Measurements from ENCODE around the gene ATP6V1F. TPM values are rescaled to one million over a fixed set of nuclear protein-coding genes. Genes with fewer than 3 reads are reported as not detected.

Gene ATP6V1F
- polyA plus RNA-seq, 1 donor (not counting 4 experiments of a cell fraction or from before 2014, with no cell fraction given) = 263 TPM

DNA sequence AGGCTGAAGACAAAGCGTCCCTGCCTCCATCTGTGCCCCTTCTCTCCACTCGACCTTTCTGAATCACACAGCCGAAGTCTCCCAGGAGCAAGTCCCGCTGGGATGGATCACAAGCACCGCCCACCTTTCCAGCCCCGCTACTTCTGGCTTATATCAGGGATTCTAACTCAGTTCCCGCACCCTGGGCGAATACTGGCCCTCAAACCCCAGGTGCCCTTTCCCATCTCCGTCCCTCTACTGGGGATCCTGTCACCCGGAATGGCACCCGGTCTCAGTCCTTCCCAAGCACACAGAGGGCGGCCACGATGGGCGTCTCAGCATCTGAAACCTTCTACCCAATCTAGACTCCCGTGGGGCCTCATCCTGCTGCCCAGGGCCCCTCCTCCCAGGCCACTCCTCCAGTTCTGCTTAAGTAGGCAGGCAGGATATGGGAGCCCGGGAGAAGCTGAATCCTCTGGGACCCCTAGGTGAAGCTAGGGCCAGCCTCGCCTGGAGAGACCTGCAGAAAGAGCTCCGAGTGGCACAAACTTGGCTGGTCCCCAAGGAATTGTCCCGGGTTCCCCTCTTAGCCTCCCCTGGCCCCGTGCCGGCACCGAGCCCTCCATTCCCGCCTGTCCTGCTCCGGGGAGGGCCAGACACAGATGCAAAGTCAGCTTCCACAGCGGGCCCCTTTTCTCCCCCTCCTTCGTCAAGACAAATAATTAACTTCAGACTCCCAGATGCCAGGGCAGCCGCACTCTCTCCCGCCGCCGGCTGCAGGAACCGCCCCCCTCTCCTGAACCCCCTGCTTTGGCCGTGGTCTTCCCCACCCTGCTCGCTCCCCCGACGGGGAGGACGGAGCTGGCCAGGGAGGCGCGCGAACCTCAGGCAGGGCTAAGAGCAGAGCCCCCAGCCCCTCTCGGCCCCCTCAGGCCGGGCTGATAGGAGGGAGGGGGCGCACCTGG, 47.2 kb downstream of the ATP6V1F start:
- Histone ChIP-seq H3K27me3 (ENCODE audit: control insufficient read depth, extremely low read depth, insufficient read depth, low read length) (peaks cover 52% of the 10 kb centered on the region), H3K4me1 (ENCODE audit: control insufficient read depth, extremely low read depth, insufficient read depth, low read length) (no peaks in the 10 kb centered on the region), H3K4me2 (ENCODE audit: control insufficient read depth, extremely low read depth, insufficient read depth, low read depth, low read length) (peak overlapping the region; percentile 9), H4K20me1 (ENCODE audit: control insufficient read depth, extremely low read depth, insufficient read depth, low read length) (no peaks in the 10 kb centered on the region), H3K9me1 (ENCODE audit: control insufficient read depth, extremely low read depth, insufficient read depth, low read length) (no peaks in the 10 kb centered on the region), H3K9me3 (ENCODE audit: control insufficient read depth, low read depth, low read length) (no peaks in the 10 kb centered on the region), H3K9ac (ENCODE audit: control insufficient read depth, extremely low read depth, insufficient read depth, low read length) (no peak overlapping the region), H3K36me3 (ENCODE audit: control insufficient read depth in 2 of 2, extremely low read depth in 1 of 2, insufficient read depth in 2 of 2, low read length in 2 of 2) (no peaks in the 10 kb centered on the region), H2AFZ (ENCODE audit: control insufficient read depth, low read length) (no peak overlapping the region), H3K79me2 (ENCODE audit: control insufficient read depth, insufficient read depth, low read length) (no peaks in the 10 kb centered on the region), H3K27ac (ENCODE audit: control insufficient read depth, insufficient read depth, low read length) (no peak overlapping the region), H3K4me3 (ENCODE audit: control insufficient read depth in 2 of 3, extremely low read depth in 1 of 3, insufficient read depth in 2 of 3, low read depth in 1 of 3, low read length in 3 of 3) (peak overlapping the region in 1 of 3 experiments; percentile 19)
- dilution Hi-C loops (cut with MboI; ENCODE audit: extremely low pct_ligation_motif_present, low sequenced_read_pairs) = no loop called here
- TF ChIP-seq, protein P1, sequence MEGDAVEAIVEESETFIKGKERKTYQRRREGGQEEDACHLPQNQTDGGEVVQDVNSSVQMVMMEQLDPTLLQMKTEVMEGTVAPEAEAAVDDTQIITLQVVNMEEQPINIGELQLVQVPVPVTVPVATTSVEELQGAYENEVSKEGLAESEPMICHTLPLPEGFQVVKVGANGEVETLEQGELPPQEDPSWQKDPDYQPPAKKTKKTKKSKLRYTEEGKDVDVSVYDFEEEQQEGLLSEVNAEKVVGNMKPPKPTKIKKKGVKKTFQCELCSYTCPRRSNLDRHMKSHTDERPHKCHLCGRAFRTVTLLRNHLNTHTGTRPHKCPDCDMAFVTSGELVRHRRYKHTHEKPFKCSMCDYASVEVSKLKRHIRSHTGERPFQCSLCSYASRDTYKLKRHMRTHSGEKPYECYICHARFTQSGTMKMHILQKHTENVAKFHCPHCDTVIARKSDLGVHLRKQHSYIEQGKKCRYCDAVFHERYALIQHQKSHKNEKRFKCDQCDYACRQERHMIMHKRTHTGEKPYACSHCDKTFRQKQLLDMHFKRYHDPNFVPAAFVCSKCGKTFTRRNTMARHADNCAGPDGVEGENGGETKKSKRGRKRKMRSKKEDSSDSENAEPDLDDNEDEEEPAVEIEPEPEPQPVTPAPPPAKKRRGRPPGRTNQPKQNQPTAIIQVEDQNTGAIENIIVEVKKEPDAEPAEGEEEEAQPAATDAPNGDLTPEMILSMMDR (optimal IDR thresholded peaks at IDR 0.05 in 1 of 3, IDR thresholded peaks at IDR 0.05 in 1 of 3, conservative IDR thresholded peaks at IDR 0.05 in 1 of 3; ENCODE audit: extremely low read depth in 1 of 3, insufficient read depth in 2 of 3, low read length in 3 of 3) = no peak
- peak; percentile 63 for TF ChIP-seq EZH2 (IDR thresholded peaks at IDR 0.05; ENCODE audit: low read length)
- no peak for FAIRE-seq
- DNase-seq (ENCODE audit: low read depth, low spot score) = no peak

DNA sequence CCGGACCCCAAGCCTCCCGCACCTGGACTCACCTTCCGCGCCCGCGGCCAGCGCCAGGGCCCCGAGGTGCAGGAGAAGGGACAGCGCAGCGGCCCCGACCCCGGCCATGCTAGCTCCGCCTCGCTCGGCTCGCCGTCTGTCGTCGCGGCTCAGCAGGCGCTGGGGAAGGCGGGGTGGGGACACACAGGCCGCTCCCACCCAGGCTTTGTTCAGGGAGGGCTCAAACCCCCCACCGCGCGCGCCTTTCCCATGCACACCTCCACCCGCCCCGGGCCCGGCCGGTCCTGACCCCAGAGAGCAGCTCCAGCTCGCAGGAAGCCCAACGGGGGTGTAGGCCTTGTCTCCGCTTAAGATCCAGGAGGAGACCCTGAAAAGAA, 47.9 kb downstream of the ATP6V1F start, which contains the start of gene KCP:
Gene KCP, minus strand, starts transcription at position 141 of the 377 bp plus-strand sequence. Its CDS starts 33 bp downstream, at position 108.
- no peak for DNase-seq (ENCODE audit: low read depth, low spot score)
- no peak for FAIRE-seq
- Histone ChIP-seq H3K9me3 (ENCODE audit: control insufficient read depth, low read depth, low read length) (no peaks in the 10 kb centered on the region), H3K4me1 (ENCODE audit: control insufficient read depth, extremely low read depth, insufficient read depth, low read length) (no peaks in the 10 kb centered on the region), H3K27me3 (ENCODE audit: control insufficient read depth, extremely low read depth, insufficient read depth, low read length) (peaks cover 57% of the 10 kb centered on the region), H3K27ac (ENCODE audit: control insufficient read depth, insufficient read depth, low read length) (no peak within 1 kb of the TSS), H3K9ac (ENCODE audit: control insufficient read depth, extremely low read depth, insufficient read depth, low read length) (no peak within 1 kb of the TSS), H3K9me1 (ENCODE audit: control insufficient read depth, extremely low read depth, insufficient read depth, low read length) (no peaks in the 10 kb centered on the region), H4K20me1 (ENCODE audit: control insufficient read depth, extremely low read depth, insufficient read depth, low read length) (no peaks in the 10 kb centered on the region), H3K4me3 (ENCODE audit: control insufficient read depth in 2 of 3, extremely low read depth in 1 of 3, insufficient read depth in 2 of 3, low read depth in 1 of 3, low read length in 3 of 3) (peak within 1 kb of the TSS in 1 of 3 experiments; percentile 19), H3K79me2 (ENCODE audit: control insufficient read depth, insufficient read depth, low read length) (no peaks in the 10 kb centered on the region), H2AFZ (ENCODE audit: control insufficient read depth, low read length) (no peak within 1 kb of the TSS), H3K4me2 (ENCODE audit: control insufficient read depth, extremely low read depth, insufficient read depth, low read depth, low read length) (peak within 1 kb of the TSS; percentile 9), H3K36me3 (ENCODE audit: control insufficient read depth in 2 of 2, extremely low read depth in 1 of 2, insufficient read depth in 2 of 2, low read length in 2 of 2) (no peaks in the 10 kb centered on the region)
- dilution Hi-C loops (cut with MboI; ENCODE audit: extremely low pct_ligation_motif_present, low sequenced_read_pairs) = no loop called here
- TF ChIP-seq EZH2 (IDR thresholded peaks at IDR 0.05; ENCODE audit: low read length) = no peak
- TF ChIP-seq, protein P1 (optimal IDR thresholded peaks at IDR 0.05 in 1 of 3, IDR thresholded peaks at IDR 0.05 in 1 of 3, conservative IDR thresholded peaks at IDR 0.05 in 1 of 3; ENCODE audit: extremely low read depth in 1 of 3, insufficient read depth in 2 of 3, low read length in 3 of 3) = no peak
